ENCODE data around the gene MRPS11.

Gene MRPS11

GRCh38 chr15:88529021-88529630 is 61.6 kb downstream of the MRPS11 start:
- ATAC-seq (ENCODE audit: low read depth) (no peak), DNase-seq (ENCODE audit: low spot score) (no peak)
- no peak for TF ChIP-seq CTCF (IDR thresholded peaks at IDR 0.05; ENCODE audit: poor library complexity, severe bottlenecking)
- Histone ChIP-seq H3K4me3 (ENCODE audit: severe bottlenecking) (no peak overlapping the region), H3K9me3 (ENCODE audit: severe bottlenecking) (no peaks in the 10 kb centered on the region), H3K36me3 (ENCODE audit: low read depth) (peaks cover 8% of the 10 kb centered on the region; the same call in 1 of the 2 replicates), H3K27ac (ENCODE audit: poor library complexity, severe bottlenecking) (no peak overlapping the region), H3K27me3 (ENCODE audit: insufficient read depth, poor library complexity, severe bottlenecking) (no peaks in the 10 kb centered on the region), H3K4me1 (ENCODE audit: insufficient read depth, poor library complexity, severe bottlenecking) (no peaks in the 10 kb centered on the region)

Data from RWPE2 (cell line).